GM19455 (cell line): ENCODE results near the gene BTN3A1.

Source experiments
- ATAC-seq: cut with Tn5 transposase; IDR thresholded peaks from one replicate; pipeline ENCODE4 v1.9.1; 2021; ENCODE audit not compliant: unreplicated experiment

The BTN3A1 gene

GRCh38 chr6:26379292-26379691 is 22.8 kb upstream of the BTN3A1 start:
- no peak for ATAC-seq

- ATAC-seq: no peak
Measured at GRCh38 chr6:26379740-26380139, 22.3 kb upstream of the BTN3A1 start.

DNA sequence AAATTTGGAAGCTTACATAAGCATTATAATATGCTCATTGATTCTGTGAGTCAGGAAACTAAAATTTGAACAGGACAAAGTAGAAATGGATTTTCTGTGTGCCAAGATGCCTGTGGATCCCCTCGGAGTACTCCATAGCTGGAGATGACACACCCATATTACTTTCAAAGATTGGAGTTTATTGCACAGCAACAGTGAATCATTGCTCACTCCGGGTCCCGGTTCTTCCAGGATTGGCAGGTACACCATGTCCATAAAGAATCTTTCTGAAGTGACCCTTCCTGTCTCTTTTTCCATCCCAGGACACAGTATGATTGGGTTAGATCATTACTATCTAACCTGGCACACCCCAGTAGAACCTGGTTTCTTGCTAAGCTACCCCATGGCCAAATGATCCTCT is 21.8 kb upstream of the BTN3A1 start:
- ATAC-seq: no peak

DNA sequence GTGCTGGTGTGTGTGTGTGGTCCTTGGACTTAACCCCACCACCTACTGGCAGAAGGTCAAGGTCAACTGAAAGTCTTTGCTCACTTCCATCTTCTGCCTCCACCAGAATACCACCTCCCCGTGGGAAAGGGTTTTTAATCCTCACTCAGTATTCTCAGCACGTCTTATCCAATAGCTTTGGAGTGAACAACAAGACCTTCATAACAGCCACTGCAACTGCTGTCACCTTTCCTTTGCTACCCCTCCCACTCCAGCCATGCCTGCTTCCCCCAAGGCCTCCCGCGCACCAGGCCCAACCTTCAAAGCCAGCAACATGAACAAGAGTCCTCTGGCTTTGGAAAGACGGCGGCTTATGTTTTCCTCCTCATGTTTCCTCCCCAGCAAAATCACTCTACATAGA is 20.0 kb upstream of the BTN3A1 start:
- ATAC-seq: no peak

DNA sequence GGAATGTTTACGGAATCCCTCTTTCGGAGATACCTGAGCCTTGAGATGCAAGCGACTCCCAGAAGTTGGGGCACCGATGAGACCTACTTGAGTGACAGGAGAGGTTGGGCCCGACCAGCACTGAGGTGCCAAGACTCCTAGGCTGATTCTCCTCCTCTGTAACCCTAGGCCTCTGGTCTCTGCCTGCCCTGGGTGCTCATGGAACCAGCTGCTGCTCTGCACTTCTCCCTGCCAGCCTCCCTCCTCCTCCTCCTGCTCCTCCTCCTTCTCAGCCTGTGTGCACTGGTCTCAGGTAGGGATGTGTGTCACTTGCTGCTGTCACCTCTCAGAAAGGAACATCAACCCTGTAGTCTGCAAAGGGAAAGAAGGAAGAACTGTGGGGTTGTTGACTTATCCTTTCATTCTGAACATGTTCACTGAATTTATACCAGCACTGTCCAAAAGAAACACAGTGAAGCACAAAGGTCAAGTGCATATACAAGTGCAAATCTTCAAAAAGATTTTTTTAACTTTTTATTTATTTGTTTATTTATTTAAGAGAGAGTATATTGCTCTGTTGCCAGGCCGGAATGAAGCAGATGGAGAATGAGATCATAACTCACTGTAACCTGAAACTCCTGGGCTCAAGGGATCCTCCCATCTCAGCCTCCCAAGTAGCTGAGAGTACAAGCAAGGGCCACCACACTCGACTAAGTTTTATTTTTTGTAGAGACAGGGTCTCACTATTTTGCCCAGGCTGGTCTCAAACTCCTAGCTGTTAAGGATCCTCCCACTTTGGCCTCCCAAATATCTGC is 18.3 kb upstream of the BTN3A1 start:
- ATAC-seq: no peak

GRCh38 chr6:26385734-26386125 is 16.3 kb upstream of the BTN3A1 start:
- no peak for ATAC-seq

- no peak for ATAC-seq
Measured at GRCh38 chr6:26387565-26387964, 14.5 kb upstream of the BTN3A1 start.

GRCh38 chr6:26388014-26388413 is 14.1 kb upstream of the BTN3A1 start:
- ATAC-seq: no peak

DNA sequence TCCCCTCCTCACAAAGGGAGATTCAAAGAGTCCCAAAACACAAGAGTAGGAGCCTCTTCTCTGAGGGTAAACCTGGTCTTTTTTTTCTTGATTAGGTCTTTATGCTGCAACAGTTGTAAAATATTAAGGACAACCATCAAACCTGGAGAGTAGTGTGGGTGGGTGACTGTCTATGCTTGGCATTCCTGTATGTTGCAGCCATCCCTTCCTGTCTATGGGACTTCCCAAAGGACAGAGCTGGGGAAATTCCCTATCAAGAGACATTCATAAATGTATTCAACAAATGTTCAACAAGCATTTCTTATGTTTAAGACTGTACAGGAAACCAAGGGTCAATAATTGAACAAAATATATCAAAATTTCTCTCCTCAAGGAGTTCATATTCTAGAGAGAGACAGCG is 13.6 kb upstream of the BTN3A1 start:
- ATAC-seq: no peak

- no peak for ATAC-seq
Measured at GRCh38 chr6:26389349-26389894, 12.7 kb upstream of the BTN3A1 start.

DNA sequence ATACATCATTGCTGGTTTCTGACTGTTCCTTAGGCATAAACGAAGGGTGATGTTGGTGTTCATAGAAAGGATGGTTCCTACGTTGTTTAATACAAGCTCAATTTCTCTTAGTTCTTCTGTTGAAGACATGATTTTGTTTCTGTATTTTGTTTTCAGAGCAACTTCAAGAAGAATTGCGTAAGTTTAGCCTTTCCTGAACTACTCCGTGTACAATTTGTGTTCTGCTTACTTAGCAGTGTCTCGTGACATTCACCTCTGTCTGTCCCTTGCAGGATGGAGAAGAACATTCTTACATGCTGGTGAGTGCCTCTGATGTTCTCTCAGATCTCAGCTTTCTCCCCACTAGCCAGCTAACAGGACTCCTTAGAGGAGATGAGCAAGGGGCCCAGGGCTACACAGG is 11.5 kb upstream of the BTN3A1 start:
- ATAC-seq: no peak

- ATAC-seq: no peak
Measured at GRCh38 chr6:26392932-26393636, 9.0 kb upstream of the BTN3A1 start.

GRCh38 chr6:26394289-26394688 is 7.8 kb upstream of the BTN3A1 start:
- ATAC-seq: no peak

DNA sequence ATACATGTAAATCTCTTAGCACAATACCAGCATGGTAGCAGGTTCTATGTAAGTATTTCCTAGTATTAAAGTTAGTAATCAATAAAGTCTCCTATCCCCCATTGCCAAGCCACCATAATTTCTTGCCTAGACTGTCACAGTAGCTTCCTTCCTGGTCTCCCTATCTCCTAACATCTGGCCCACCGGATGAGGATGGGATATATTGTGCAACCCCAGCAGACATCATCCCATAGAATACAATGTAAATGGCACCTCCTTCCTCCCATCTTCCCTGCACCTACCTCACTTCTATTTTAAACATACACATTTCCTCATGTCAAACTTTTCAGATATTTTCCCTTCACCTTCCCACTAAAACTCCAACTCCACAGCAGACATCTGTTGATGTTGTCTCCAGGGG is 3.5 kb upstream of the BTN3A1 start:
- no peak for ATAC-seq

DNA sequence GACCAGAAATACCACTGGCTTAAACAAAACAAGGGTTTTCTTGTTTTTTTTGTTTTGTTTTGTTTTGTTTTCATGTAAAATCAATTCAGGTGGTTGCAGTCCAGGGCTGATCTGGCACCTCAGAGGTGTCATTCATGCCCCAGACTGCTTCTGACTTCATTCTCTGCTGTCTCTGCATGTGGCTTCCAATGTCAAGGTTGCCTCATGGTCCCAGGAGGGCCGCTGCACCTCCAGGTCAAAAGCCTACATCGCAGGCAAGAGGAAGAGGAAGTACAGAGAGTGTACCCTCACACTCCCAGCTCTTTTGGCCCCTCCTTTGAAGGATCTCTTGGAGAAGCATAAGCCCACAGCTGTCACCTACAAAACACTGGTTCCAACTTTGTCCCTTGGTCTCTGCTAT is 1.4 kb upstream of the BTN3A1 start:
- ATAC-seq: no peak

GRCh38 chr6:26401389-26401986 is 587 bp upstream of the BTN3A1 start:
- no peak for ATAC-seq

DNA sequence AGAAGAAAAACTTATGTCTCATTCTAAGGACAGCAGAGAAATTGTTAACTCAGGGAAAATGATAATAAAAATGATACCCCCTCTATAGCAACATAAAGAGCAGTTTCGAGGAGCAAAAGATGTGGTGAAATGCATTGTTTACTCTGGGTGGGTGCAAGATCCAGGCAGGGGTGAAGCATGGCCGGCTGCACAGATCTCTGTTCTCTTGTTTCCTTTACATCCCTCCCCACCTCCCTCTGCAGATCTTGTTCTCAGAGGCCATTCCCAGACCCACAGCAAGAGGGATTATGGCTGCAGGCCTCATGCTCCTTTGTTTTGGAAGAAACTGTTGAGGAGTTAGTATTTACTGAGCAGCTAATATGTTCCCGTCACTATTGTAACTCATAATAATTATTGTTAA is 1.8 kb downstream of the BTN3A1 start:
- ATAC-seq: no peak

DNA sequence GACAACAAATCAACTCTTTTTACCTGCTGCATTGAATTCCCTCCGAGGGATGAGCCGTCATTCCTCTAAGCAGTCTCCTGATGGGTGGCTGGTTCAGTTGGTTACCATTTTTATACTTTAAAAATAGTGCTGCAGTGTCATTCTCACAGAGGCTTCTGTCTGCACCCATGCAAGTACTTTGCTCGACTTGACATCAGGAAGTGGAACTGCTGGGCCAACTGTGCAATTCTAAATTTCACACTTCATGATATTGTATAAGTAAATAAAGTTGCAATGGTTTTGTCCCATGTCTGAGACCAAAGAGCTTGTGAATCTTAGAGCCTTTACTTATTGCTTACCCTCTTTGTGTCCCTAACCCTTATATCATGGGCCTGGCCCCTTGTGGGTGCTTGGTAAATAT is 2.5 kb downstream of the BTN3A1 start:
- no peak for ATAC-seq

DNA sequence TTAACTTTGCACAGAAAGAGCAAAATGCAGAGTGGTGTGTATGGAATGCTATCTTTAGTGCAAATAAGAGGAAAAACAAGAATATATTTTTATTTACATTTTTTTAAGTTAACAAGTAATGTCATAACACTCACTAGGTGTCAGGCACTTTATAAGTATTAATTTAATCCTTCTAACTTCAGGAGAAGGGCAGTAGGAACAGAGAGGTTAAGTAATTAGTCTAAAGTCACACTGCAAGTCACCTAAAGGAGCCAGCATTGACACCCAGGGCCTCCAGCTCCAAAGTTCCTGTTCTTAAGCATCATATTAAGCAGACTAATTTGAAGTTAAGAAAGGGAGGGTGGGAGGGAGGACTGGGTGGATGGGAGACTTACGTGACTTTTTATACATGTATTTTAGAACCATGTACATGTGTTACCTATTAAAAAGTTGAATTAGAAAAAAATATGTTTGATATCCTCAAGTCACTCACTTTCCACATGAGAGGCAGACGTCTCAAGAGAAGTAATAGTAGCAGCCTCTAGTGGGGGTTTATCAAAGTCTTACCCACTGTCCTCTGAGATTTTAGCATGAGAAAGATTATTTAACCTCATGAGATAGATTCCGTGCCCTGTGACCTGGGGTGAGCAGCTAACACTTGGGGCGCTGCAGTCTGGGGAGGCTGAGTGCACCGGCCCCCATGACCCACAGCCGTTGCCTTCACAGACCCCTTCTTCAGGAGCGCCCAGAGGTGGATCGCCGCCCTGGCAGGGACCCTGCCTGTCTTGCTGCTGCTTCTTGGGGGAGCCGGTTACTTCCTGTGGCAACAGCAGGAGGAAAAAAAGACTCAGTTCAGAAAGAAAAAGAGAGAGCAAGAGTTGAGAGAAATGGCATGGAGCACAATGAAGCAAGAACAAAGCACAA is 7.0 kb downstream of the BTN3A1 start:
- no peak for ATAC-seq

DNA sequence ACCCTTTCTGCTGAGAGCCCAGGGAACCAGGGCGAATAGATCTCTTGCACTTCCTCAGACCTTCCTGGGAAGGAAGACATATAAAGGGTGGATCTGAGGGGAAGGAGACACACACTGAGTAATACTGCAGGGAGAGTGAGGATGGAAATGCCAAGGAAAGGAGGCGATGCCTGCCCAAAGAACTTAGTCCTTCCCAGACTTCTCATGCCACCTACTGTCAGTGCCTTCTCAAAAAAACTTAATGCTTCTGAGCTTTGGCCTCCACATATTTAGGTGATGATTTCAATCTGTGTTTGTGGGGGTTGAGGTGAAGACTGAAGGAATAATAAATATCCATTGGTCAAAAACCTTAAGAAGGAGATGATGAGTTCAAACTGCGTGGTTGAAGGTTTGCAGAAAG is 9.7 kb downstream of the BTN3A1 start:
- ATAC-seq: no peak

- no peak for ATAC-seq
Measured at GRCh38 chr6:26412228-26412627, 10.2 kb downstream of the BTN3A1 start.
